Osteoblast (primary cell): ENCODE results near the gene FERMT1. TPM values are rescaled to one million over a fixed set of nuclear protein-coding genes. Genes with fewer than 3 reads are reported as not detected.
A peak's percentile ranks its signal among the peaks of the same experiment; 100 is the strongest.

Experiments
- DNase-seq: peaks from one replicate; pipeline ENCODE4 v3.0.0; 2011; ENCODE audit warnings: low spot score, mixed read lengths; ENCODE audit not compliant: insufficient read length; ENCODE audit errors: missing footprints
- H2AFZ ChIP-seq: 2 replicates; pipeline ENCODE4 v1.6.0; 2011; ENCODE audit warnings: mild to moderate bottlenecking, low read length
- H3K27ac ChIP-seq: 2 replicates; pipeline ENCODE4 v1.5.1; 2011; ENCODE audit warnings: mild to moderate bottlenecking, low read depth, low read length, moderate library complexity
- H3K27me3 ChIP-seq: 2 replicates; pipeline ENCODE4 v1.6.0; 2012; ENCODE audit warnings: mild to moderate bottlenecking, control low read depth, inconsistent platforms, low read length, moderate library complexity; ENCODE audit not compliant: insufficient read depth
- H3K36me3 ChIP-seq: 2 replicates; pipeline ENCODE4 v1.5.1; 2011; ENCODE audit warnings: mild to moderate bottlenecking, low read length, control low read depth, moderate library complexity; ENCODE audit not compliant: insufficient read depth
- H3K4me1 ChIP-seq: 2 replicates; pipeline ENCODE4 v1.5.1; 2011; ENCODE audit warnings: mild to moderate bottlenecking, low read length, control low read depth, moderate library complexity; ENCODE audit not compliant: insufficient read depth
- H3K4me2 ChIP-seq: 2 replicates; pipeline ENCODE4 v1.6.0; 2011; ENCODE audit warnings: mild to moderate bottlenecking, low read length; ENCODE audit not compliant: insufficient read depth
- H3K4me3 ChIP-seq: fragments of 200-600 bp; sonication (generic); 3 replicates; pipeline ENCODE4 v1.5.1; 2012; ENCODE audit warnings: mild to moderate bottlenecking, low read length, inconsistent platforms; ENCODE audit not compliant: insufficient read depth
- H3K79me2 ChIP-seq: 2 replicates; pipeline ENCODE4 v1.6.0; 2012; ENCODE audit warnings: mild to moderate bottlenecking, low read length, control low read depth, inconsistent platforms; ENCODE audit not compliant: insufficient read depth
- H3K9me3 ChIP-seq: 2 replicates; pipeline ENCODE4 v1.5.1; 2011; ENCODE audit warnings: low read depth, low read length, control low read depth
- H4K20me1 ChIP-seq: 2 replicates; pipeline ENCODE4 v1.6.0; 2012; ENCODE audit warnings: mild to moderate bottlenecking, low read length, control low read depth; ENCODE audit not compliant: insufficient read depth
- total RNA-seq: library from RNA; depleted of rRNA; stranded (reverse); fragments of >200 nt; gene quantifications from 2 replicates; pipeline ENCODE4 v1.2.3, GENCODE V29; 2012
- TF ChIP-seq, protein P1 (sequence below): IDR thresholded peaks from 2 replicates; pipeline ENCODE4 v1.5.1; 2011; ENCODE audit warnings: mild to moderate bottlenecking, low read depth, low read length, moderate library complexity; ENCODE audit errors: extremely low read depth

FERMT1 gene
- total RNA-seq, 1 donor = 2.5 TPM

DNA sequence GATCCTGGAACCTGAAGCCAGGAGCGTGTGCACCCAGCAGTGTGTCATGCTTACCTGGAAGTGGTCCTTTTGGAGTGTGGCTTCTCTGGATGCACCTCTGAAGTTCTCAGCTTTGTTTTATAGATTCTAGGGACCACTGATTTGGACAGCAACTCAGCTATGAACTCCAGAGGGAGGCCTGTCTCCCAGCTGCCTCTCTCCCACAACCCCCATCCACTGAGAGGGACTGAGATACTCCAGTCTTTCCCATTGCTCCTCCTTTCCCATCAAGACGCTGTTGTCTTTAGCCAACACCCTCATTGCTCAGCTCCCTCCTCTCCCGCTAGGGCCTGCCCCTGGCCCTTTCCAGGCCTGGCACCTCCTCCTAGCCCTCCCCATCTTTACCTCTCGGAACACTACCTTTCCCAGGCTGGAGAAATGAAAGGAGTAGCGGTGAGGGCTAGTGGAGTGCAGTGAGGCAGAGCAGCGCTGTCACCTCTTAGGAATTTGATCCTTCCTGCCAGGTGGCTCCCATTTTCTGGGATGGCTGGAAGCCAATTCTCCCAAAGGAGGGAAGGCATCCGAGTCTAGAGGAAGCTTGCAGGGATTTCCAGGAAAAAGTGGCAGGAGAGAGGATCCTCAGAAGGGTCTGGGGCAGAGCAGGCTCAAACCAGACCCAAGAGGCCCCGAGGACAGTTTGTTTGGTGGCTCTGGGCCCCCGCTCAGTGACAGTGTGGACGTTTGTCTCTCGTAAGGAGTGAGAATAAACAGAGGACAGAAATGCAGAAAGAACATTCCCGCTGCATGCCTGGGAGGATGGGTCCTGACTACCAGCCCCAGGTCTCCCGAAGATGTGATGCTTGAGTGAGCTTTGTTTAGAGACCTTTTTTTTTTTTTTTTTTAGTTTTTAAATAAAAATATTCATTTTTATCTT is 68.8 kb downstream of the FERMT1 start, which contains the start of gene LRRN4:
Gene LRRN4 (minus strand): TSS at position 285 of the 913 bp plus-strand sequence. CDS start 1,261 bp downstream, outside the sequence.
- no peaks in the 10 kb centered on the region for H3K36me3 ChIP-seq
- H3K4me1 ChIP-seq = peaks cover 8% of the 10 kb centered on the region
- H3K27me3 ChIP-seq = peaks cover 29% of the 10 kb centered on the region
- no peak within 1 kb of the TSS for H2AFZ ChIP-seq
- DNase-seq = peak; percentile 71
- no peaks in the 10 kb centered on the region for H3K79me2 ChIP-seq
- no peak within 1 kb of the TSS for H3K4me3 ChIP-seq
- H3K27ac ChIP-seq = no peak within 1 kb of the TSS
- no peaks in the 10 kb centered on the region for H4K20me1 ChIP-seq
- TF ChIP-seq, protein P1, sequence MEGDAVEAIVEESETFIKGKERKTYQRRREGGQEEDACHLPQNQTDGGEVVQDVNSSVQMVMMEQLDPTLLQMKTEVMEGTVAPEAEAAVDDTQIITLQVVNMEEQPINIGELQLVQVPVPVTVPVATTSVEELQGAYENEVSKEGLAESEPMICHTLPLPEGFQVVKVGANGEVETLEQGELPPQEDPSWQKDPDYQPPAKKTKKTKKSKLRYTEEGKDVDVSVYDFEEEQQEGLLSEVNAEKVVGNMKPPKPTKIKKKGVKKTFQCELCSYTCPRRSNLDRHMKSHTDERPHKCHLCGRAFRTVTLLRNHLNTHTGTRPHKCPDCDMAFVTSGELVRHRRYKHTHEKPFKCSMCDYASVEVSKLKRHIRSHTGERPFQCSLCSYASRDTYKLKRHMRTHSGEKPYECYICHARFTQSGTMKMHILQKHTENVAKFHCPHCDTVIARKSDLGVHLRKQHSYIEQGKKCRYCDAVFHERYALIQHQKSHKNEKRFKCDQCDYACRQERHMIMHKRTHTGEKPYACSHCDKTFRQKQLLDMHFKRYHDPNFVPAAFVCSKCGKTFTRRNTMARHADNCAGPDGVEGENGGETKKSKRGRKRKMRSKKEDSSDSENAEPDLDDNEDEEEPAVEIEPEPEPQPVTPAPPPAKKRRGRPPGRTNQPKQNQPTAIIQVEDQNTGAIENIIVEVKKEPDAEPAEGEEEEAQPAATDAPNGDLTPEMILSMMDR = no peak
- H3K4me2 ChIP-seq = peak within 1 kb of the TSS; percentile 74
- no peaks in the 10 kb centered on the region for H3K9me3 ChIP-seq

DNA sequence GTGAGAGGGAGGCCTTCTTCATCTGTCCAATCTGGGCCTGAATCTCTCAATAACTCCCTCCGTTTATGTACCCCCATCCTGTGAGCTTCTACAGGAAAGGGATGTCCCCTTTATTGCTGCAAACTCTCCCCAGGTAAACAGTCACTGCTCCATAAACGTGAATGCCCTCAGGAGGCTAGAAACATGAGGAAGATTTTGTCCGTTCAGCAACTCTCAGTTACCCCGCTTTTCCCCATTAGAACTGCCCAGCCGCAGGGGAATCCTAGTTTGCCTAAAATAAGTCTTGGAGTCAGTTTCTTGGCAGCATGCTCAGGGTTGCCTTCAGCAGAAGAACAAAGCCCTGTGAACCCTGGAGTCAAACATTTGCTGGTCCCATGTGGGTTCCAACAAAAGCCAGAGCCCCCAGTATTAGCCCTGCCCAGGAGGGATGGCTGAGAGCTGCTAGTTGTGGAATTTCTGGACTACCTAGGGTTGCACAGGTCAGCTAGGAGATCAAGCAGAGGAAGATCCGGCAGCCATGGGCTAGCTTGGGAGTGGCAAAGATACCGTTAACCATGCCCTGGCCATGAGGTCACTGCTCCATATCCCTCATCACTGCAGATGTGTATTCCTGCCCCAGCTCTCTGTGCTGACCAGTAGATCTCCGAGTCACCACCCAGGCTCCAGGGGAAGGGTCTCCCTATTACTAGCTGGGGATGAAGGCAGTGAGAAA is 69.6 kb downstream of the FERMT1 start:
- TF ChIP-seq, protein P1 = no peak
- DNase-seq = peak; percentile 58

DNA sequence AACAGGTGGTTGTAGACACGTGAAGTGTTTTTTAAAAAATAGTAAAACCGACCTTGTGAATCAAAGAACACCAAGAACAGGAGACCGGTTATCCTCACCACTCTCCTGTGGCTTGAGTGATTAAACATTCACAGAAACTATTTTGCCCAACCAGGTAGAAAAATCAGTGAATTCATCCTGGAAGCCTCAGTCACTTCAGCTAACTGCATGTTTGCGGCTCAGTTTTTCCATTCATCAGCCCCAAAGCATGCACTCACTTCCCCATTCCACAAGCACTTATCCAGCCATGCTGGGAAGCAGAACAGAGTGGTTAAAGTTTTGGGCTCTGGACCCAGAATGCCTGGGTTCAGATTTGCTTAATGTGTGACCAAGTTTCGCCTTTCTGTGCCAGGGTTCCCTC is 71.3 kb downstream of the FERMT1 start:
- Histone ChIP-seq H3K79me2 (no peaks in the 10 kb centered on the region), H3K27me3 (peaks cover 19% of the 10 kb centered on the region), H3K9me3 (no peaks in the 10 kb centered on the region), H3K4me2 (peak overlapping the region; percentile 74), H3K4me3 (peak overlapping the region; percentile 66), H2AFZ (peak overlapping the region; percentile 66), H4K20me1 (no peaks in the 10 kb centered on the region), H3K4me1 (peaks cover 8% of the 10 kb centered on the region), H3K27ac (no peak overlapping the region), H3K36me3 (no peaks in the 10 kb centered on the region)
- peak; percentile 94 for DNase-seq
- TF ChIP-seq, protein P1 = no peak

More for the DNA sequence above, 69.6 kb downstream of the FERMT1 start:
- H4K20me1 ChIP-seq = no peaks in the 10 kb centered on the region
- no peaks in the 10 kb centered on the region for H3K79me2 ChIP-seq
- no peaks in the 10 kb centered on the region for H3K36me3 ChIP-seq
- peaks cover 8% of the 10 kb centered on the region for H3K4me1 ChIP-seq
- H3K4me3 ChIP-seq = no peak overlapping the region
- no peak overlapping the region for H3K27ac ChIP-seq
- peak overlapping the region; percentile 74 for H3K4me2 ChIP-seq
- peaks cover 22% of the 10 kb centered on the region for H3K27me3 ChIP-seq
- no peaks in the 10 kb centered on the region for H3K9me3 ChIP-seq
- no peak overlapping the region for H2AFZ ChIP-seq

DNA sequence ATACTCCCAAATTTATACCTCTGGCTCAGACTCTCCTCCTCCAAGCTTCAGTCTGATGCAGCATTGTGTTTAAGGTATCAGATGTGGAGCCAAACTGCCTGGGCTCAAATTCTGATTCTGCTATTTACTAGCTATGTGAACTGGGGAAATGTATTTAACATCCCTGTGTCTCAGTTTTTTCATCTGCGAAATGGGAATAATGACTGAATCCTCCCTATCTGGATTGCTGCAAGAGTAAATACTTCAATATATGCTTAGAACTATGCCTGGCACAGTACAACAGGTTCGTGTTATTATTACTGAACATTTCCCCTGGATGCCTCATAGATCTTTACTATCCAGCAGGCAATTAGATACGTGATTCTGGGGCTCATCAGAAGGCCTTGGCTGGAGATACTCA is 74.4 kb downstream of the FERMT1 start:
- DNase-seq = no peak

More for the DNA sequence above, 74.4 kb downstream of the FERMT1 start:
- Histone ChIP-seq H3K4me3 (no peak overlapping the region), H3K4me1 (peaks cover 8% of the 10 kb centered on the region), H2AFZ (no peak overlapping the region), H3K79me2 (no peaks in the 10 kb centered on the region), H3K9me3 (no peaks in the 10 kb centered on the region), H4K20me1 (no peaks in the 10 kb centered on the region), H3K4me2 (no peak overlapping the region), H3K27ac (no peak overlapping the region), H3K36me3 (no peaks in the 10 kb centered on the region), H3K27me3 (peaks cover 14% of the 10 kb centered on the region)
- TF ChIP-seq, protein P1 = no peak
